H1 (cell line): ENCODE results near the gene CDK2. TPM values are rescaled to one million over a fixed set of nuclear protein-coding genes. Genes with fewer than 3 reads are reported as not detected.

ENCODE experiments used
- ASH2L ChIP-seq: fragments of 200-600, 300-600 bp; sonication (generic); IDR thresholded peaks from one replicate; pipeline ENCODE4 v1.7.1; 2017; ENCODE audit warnings: low read length
- EGR1 ChIP-seq: IDR thresholded peaks from 2 replicates; pipeline ENCODE4 v1.6.1; 2011; ENCODE audit warnings: low read depth, low read length, borderline replicate concordance
- HDAC6 ChIP-seq: IDR thresholded peaks from one replicate; pipeline ENCODE4 v1.7.1; 2012; ENCODE audit warnings: low read depth, mild to moderate bottlenecking, inconsistent platforms, low read length, moderate library complexity
- KDM4A ChIP-seq: IDR thresholded peaks from one replicate; pipeline ENCODE4 v1.7.1; 2012; ENCODE audit warnings: low read depth, mild to moderate bottlenecking, moderate library complexity, low read length, inconsistent platforms; ENCODE audit not compliant: severe bottlenecking
- KDM5A ChIP-seq: fragments of 200-600 bp; IDR thresholded peaks from 2 replicates; pipeline ENCODE4 v1.7.1; 2012; ENCODE audit warnings: mild to moderate bottlenecking, low read length, inconsistent platforms, mixed read lengths
- SIN3A ChIP-seq, 2 experiments: IDR thresholded peaks in 1 of 2; conservative IDR thresholded peaks in 1 of 2; 2 replicates each; pipeline ENCODE4 v1.6.1; 2011 to 2012; ENCODE audit warnings: low read length in 2 of 2, improper control_type of control experiment in 1 of 2, low read depth in 1 of 2, mild to moderate bottlenecking in 1 of 2
- SUZ12 ChIP-seq: fragments of 200-600 bp; sonication (generic); IDR thresholded peaks from 2 replicates; pipeline ENCODE4 v1.6.1; 2012; ENCODE audit warnings: mild to moderate bottlenecking, inconsistent platforms, low read length, moderate library complexity, mixed read lengths
- TAF1 ChIP-seq: IDR thresholded peaks from 2 replicates; pipeline ENCODE4 v1.6.1; 2011; ENCODE audit warnings: mild to moderate bottlenecking, low read depth, low read length
- TAF7 ChIP-seq: optimal IDR thresholded peaks from 2 replicates; pipeline ENCODE3; 2011; ENCODE audit warnings: low read depth, mild to moderate bottlenecking, inconsistent platforms, low read length, moderate library complexity, borderline replicate concordance
- TBP ChIP-seq: IDR thresholded peaks from 2 replicates; pipeline ENCODE4 v1.6.1; 2011; ENCODE audit warnings: low read depth, low read length, improper control_type of control experiment
- ZNF274 ChIP-seq: IDR thresholded peaks from 2 replicates; pipeline ENCODE4 v1.7.0; 2012; ENCODE audit warnings: low read length, borderline replicate concordance; ENCODE audit errors: extremely low read depth
- polyA plus RNA-seq, 7 experiments: library from polyadenylated mRNA; depleted of rRNA in 3 of 7; stranded (reverse) in 5 of 7; unstranded in 2 of 7; fragments of >200 nt in 5 of 7; fragments of 200-250 nt in 2 of 7; gene quantifications; 1 replicate in 5 of 7; 2 replicates in 1 of 7; 4 replicates in 1 of 7; pipeline versions ENCODE4 v1.2.1 to v1.2.3, GENCODE V29; 2011 to 2013; ENCODE audit warnings: missing spikeins in 2 of 7, mixed read lengths in 2 of 7
- total RNA-seq: library from RNA; stranded (reverse); fragmentation: NEBNext Ultra II Directional; extraction: Animal tissue kit (Norgen Biotek cat#: 25700); gene quantifications from 2 replicates; pipeline ENCODE4 v1.2.1, GENCODE V29; 2021
- TF ChIP-seq, protein P1 (sequence below): IDR thresholded peaks from 2 replicates; pipeline ENCODE4 v1.6.1; 2012; ENCODE audit warnings: inconsistent platforms

CDK2 gene
- total and polyA plus RNA-seq, 2 of the 8 experiments (the other 6 are each of a cell fraction or from before 2014, with no cell fraction given), result 39.4 to 42.5 TPM

DNA sequence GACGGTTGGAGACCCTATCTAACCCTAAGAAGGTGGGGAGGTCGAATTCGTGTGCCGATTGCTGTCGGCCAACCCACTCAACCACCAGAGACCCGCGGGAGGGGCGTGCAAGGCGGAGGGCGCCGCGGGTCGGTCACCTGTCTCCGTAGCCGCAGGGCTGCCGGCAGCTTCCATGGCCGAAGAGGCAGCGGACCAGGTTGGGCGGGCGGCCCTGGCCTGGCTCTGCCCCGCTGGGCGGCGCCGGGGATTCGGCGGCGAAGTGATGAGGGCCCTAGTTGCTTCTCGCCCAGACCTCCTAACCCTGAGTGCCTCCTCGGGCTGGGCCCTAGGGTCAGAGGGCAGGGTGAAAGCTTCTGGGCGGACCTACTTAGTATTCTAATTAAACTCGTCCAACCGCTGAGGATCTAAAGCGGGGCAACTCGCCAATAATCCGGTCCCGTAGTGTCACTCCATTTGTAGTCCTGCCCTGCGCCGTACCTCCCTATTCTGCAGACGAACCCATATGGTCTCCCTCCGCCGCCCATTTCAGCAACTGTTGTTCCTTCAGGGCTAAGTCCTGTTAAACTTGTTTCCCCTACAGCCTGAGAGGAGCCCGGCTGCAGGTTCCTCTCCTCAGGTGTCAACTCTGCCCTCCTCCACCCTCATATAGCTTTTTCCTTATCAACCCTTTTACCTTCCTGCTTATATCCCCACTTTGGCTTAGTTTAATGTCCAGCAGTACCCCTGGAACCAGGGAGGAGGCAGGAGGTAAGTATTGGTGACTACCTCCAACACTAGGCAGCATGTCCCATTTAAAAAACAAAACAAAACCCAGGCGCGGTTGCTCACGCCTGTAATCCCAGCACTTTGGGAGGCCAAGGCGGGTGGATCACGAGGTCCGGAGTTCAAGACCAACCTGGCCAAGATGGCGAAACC, 38.8 kb upstream of the CDK2 start, which contains the start of gene PYM1 (continued):
- TF ChIP-seq, protein P1, sequence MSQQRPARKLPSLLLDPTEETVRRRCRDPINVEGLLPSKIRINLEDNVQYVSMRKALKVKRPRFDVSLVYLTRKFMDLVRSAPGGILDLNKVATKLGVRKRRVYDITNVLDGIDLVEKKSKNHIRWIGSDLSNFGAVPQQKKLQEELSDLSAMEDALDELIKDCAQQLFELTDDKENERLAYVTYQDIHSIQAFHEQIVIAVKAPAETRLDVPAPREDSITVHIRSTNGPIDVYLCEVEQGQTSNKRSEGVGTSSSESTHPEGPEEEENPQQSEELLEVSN, result no peak
- no peak for TF ChIP-seq ZNF274
- TF ChIP-seq KDM4A, result no peak
- peak; percentile 58 for TF ChIP-seq ASH2L
- peak in 1 of 2 experiments; percentile 75; a peak in 2 of 4 replicates for TF ChIP-seq SIN3A (conservative IDR thresholded peaks at IDR 0.05 in 1 of 2, IDR thresholded peaks at IDR 0.05 in 1 of 2; ENCODE audit: low read depth in 1 of 2, low read length in 2 of 2)
- TF ChIP-seq SUZ12, result no peak
- peak; percentile 76 for TF ChIP-seq TBP
- TF ChIP-seq TAF1, result peak; percentile 76
- no peak for TF ChIP-seq TAF7
- no peak for TF ChIP-seq HDAC6
- TF ChIP-seq KDM5A, result 0 out of 2 replicates have a peak, but pooled peaks have one; percentile 12
- TF ChIP-seq EGR1, result no peak
- TF ChIP-seq, all 59 proteins: peak for 12
